Epithelial cell of esophagus (primary cell): Measurements from ENCODE around the gene CREM.

Experiments
- DNase-seq: peaks from one replicate; pipeline ENCODE4 v3.0.0; 2010; ENCODE audit warnings: low read depth
- H3K4me3 ChIP-seq: 2 replicates; pipeline ENCODE4 v1.5.1; 2011; ENCODE audit warnings: mild to moderate bottlenecking, low read length, control low read depth
- CTCF ChIP-seq: IDR thresholded peaks from 2 replicates; pipeline ENCODE4 v1.5.1; 2011; ENCODE audit warnings: low read depth, mild to moderate bottlenecking, low read length, control low read depth, inconsistent platforms; ENCODE audit not compliant: insufficient read depth; ENCODE audit errors: missing control alignments

The CREM gene

DNA sequence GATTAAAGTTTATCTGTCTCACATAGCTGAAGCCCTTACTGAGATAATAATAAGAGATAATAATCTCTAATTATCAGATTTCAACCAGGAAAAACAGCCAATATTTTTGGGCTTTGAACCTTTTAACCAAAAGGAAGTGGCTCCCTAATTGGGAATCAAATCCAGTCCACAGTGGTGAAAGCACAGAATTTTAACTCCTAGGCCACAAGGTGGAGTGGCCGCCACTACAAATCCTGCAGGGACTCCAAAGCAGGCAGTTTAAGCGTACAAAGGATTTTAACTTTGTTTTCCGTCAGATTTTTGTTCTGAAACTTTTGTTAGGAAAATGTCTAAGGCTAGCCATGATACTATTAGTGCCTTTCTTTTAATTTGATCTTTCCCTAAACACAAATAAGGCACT is 110.1 kb downstream of the CREM start:
- peak; percentile 50 for TF ChIP-seq CTCF
- no peak overlapping the region for H3K4me3 ChIP-seq
- DNase-seq: peak; percentile 16

DNA sequence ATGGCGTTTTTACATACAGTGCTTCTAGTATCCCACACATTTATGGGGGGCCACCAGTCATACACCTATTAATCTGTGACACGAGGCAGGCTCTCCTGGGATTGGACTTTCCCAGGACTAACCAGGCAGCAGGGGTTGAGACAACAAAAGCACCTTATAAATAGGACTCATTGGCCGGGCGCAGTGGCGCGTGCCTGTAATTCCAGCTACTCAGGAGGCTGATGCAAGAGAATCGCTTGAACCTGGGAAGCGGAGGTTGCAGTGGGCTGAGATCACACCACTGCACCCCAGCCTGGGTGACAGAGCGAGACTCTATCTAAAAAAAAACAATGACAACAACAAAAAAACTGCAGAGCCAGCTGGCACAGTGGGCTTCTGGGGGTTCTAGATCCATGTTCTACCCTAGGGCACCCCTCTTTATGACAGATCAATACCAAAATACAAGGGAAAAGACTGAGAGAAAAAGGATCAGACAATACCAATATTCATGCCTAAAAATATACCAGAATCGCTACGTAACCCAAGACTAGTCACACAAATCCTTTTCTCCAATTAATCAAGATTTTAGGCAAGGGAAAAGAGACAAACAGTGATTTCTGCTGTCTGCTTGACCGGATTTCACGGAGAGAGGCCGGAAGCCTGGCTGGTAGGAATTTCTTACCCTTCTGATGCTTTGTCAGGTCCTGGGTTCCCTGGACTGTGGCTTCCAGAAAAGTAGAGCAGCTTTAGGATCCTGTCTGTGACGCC is 111.3 kb downstream of the CREM start:
- no peak for TF ChIP-seq CTCF
- no peak overlapping the region for H3K4me3 ChIP-seq
- DNase-seq: no peak

- DNase-seq: no peak
Observed at GRCh38 chr10:35244549-35244948, 117.9 kb downstream of the CREM start.

DNA sequence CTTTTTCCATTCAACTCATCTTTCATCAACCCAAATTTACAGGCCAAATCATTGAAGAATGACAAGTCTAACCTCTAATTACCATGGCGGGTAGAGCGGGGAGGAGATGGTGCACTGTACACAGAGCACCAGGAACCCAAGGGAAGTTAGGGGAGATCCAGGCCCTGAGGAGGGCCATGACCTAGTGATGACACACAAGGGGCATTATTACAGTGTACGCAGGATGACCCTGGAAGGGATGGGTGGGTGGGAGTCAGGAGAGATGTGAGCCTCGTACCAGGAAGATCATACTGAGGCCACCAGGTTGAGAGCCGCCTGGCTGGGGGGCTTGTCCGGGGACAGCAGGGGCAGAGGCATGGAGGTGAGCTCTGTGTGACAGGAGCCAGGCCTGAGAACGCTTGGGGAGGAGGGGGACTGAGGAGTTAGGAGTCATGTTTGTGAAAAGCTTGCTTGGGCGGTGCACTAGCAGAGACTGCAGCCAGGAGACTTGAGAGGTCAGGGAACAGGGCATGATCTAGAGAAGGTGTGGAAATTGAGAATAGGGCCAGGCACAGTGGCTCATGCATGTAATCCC is 120.2 kb downstream of the CREM start:
- H3K4me3 ChIP-seq: no peak overlapping the region
- no peak for DNase-seq
- TF ChIP-seq CTCF: no peak

More at GRCh38 chr10:35244549-35244948, 117.9 kb downstream of the CREM start:
- TF ChIP-seq CTCF: no peak
- no peak overlapping the region for H3K4me3 ChIP-seq

- H3K4me3 ChIP-seq: no peak overlapping the region
- no peak for TF ChIP-seq CTCF
- no peak for DNase-seq
Observed at GRCh38 chr10:35251373-35252100, 124.9 kb downstream of the CREM start.

GRCh38 chr10:35257057-35257983 is 130.7 kb downstream of the CREM start:
- no peak overlapping the region for H3K4me3 ChIP-seq
- no peak for TF ChIP-seq CTCF
- no peak for DNase-seq
